Upper lobe of left lung (tissue), 4 donors: Measurements from ENCODE around the gene TTC39C.

ENCODE experiments used
- EP300 ChIP-seq, 4 donors: sonication (generic); formaldehyde crosslinking; IDR thresholded peaks; one replicate each; pipeline ENCODE4 v1.5.1; 2017; ENCODE audit warnings: antibody characterized with exemption in 4 of 4, control low read depth in 2 of 4
- POLR2A ChIP-seq, 4 donors: fragments of 450-650 bp; IDR thresholded peaks; one replicate each; pipeline ENCODE4 v1.5.1; 2016 to 2017; ENCODE audit warnings: antibody characterized with exemption in 4 of 4, mild to moderate bottlenecking in 2 of 4
- POLR2AphosphoS5 ChIP-seq, 2 donors: sonication (generic); formaldehyde crosslinking; IDR thresholded peaks; one replicate each; pipeline ENCODE4 v1.5.1; 2017; ENCODE audit warnings: antibody characterized with exemption in 2 of 2
- TF ChIP-seq, protein P1 (sequence below), 6 experiments: fragments of 450-650 bp in 4 of 6; fragments of 200-600 bp in 2 of 6; sonication (generic) in 2 of 6; IDR thresholded peaks; one replicate each; pipeline ENCODE4 v1.5.1; 2016 to 2019; ENCODE audit warnings: antibody characterized with exemption in 6 of 6

DNA sequence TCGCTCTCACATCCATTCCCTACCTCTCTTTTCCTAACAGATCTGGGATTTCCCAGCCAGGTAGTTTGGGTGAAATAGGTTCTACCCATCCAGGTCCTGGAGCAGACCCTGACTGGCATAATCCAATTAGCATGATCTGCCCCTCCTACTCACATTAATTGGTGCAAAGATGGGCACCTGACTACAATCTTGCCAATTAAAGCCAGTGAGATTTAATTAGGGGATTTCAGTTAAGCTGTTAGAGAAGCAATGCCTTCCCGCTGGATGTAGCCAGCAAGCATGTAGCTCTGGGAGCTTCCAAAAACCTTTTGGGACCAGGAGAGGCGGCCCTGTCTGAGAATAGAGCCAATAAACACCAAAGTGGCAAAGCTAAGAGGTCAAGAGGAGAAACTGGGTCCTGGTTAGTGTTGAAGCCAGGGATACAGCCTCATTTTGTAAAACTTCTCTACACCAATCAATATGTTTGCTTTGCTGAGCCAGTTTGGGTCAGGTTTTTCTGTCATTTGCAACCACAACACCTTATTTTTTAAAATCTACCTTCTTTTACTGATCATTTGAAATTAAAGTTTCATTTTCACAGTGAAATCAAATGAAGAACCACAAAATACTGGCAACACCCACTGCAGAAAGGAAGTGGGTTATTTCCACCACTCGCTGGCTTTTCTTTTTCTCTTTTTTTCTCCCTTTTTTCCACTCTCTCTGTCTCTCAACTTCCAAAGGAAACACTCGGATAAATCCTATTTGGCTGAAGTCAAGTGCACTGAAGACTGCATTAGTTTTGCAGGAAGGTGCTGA, 3.2 kb upstream of the TTC39C start:
- TF ChIP-seq EP300 (IDR thresholded peaks at IDR 0.05), result no peak
- TF ChIP-seq, protein P1, sequence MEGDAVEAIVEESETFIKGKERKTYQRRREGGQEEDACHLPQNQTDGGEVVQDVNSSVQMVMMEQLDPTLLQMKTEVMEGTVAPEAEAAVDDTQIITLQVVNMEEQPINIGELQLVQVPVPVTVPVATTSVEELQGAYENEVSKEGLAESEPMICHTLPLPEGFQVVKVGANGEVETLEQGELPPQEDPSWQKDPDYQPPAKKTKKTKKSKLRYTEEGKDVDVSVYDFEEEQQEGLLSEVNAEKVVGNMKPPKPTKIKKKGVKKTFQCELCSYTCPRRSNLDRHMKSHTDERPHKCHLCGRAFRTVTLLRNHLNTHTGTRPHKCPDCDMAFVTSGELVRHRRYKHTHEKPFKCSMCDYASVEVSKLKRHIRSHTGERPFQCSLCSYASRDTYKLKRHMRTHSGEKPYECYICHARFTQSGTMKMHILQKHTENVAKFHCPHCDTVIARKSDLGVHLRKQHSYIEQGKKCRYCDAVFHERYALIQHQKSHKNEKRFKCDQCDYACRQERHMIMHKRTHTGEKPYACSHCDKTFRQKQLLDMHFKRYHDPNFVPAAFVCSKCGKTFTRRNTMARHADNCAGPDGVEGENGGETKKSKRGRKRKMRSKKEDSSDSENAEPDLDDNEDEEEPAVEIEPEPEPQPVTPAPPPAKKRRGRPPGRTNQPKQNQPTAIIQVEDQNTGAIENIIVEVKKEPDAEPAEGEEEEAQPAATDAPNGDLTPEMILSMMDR (IDR thresholded peaks at IDR 0.05), result no peak
- TF ChIP-seq POLR2A (IDR thresholded peaks at IDR 0.05), result no peak
- TF ChIP-seq POLR2AphosphoS5 (IDR thresholded peaks at IDR 0.05), result no peak
